SU-DHL-6 (cell line): ENCODE measurements around the gene UBE2R2.

Experiments used
- H2AFZ ChIP-seq: fragments of 200-600 bp; sonication (generic); 2 replicates; pipeline ENCODE4 v1.6.1; 2014; ENCODE audit warnings: low read depth, mild to moderate bottlenecking, moderate library complexity, mixed read lengths, antibody characterized with exemption, low read length; ENCODE audit not compliant: severe bottlenecking
- H3F3A ChIP-seq: fragments of 200-600 bp; shearing (Covaris generic); 2 replicates; pipeline ENCODE4 v1.6.0; 2016; ENCODE audit warnings: antibody characterized with exemption, mild to moderate bottlenecking; ENCODE audit not compliant: insufficient read depth
- H3K27ac ChIP-seq: fragments of 200-600 bp; sonication (generic); 2 replicates; pipeline ENCODE4 v1.5.1; 2016; ENCODE audit warnings: low read depth, mild to moderate bottlenecking, low read length, moderate library complexity, mixed read lengths
- H3K27me3 ChIP-seq: fragments of 200-600 bp; sonication (generic), shearing (Covaris generic); 2 replicates; pipeline ENCODE4 v1.6.0; 2014; ENCODE audit warnings: mild to moderate bottlenecking, low read length
- H3K36me3 ChIP-seq: fragments of 200-600 bp; sonication (generic); 2 replicates; pipeline ENCODE4 v1.6.1; 2014; ENCODE audit warnings: mild to moderate bottlenecking, low read length, mixed read lengths
- H3K4me2 ChIP-seq: fragments of 300-600, 200-600 bp; shearing (Covaris generic), sonication (generic); 2 replicates; pipeline ENCODE4 v1.6.0; 2014; ENCODE audit warnings: low read length, low read depth, mild to moderate bottlenecking; ENCODE audit not compliant: poor library complexity, severe bottlenecking
- H3K4me3 ChIP-seq: fragments of 200-600 bp; sonication (generic); 2 replicates; pipeline ENCODE4 v1.5.1; 2014; ENCODE audit warnings: antibody characterized with exemption, low read length, mild to moderate bottlenecking, mixed read lengths; ENCODE audit not compliant: insufficient read depth, poor library complexity, severe bottlenecking
- H3K79me2 ChIP-seq: fragments of 200-600 bp; sonication (generic); 2 replicates; pipeline ENCODE4 v1.6.1; 2014; ENCODE audit warnings: mild to moderate bottlenecking, low read length, moderate library complexity; ENCODE audit not compliant: insufficient read depth
- H3K9ac ChIP-seq: fragments of 200-600 bp; sonication (generic); 2 replicates; pipeline ENCODE4 v1.7.0; 2014; ENCODE audit warnings: mild to moderate bottlenecking, low read length
- H3K9me2 ChIP-seq: fragments of 200-600 bp; sonication (generic); replicated peaks from 2 replicates; pipeline ENCODE4 v1.6.1; 2014; ENCODE audit warnings: low read length; ENCODE audit not compliant: insufficient read depth
- H3K9me3 ChIP-seq: fragments of 200-600 bp; sonication (generic); 2 replicates; pipeline ENCODE4 v1.6.1; 2014; ENCODE audit warnings: low read length, mixed read lengths; ENCODE audit not compliant: insufficient read depth
- H4K20me1 ChIP-seq: fragments of 200-600 bp; sonication (generic); 2 replicates; pipeline ENCODE4 v1.6.1; 2014; ENCODE audit warnings: low read depth, mild to moderate bottlenecking, antibody characterized with exemption, low read length, moderate library complexity, mixed read lengths
- EZH2phosphoT487 ChIP-seq: fragments of 200-600 bp; sonication (generic), shearing (Covaris generic); conservative IDR thresholded peaks from 2 replicates; pipeline ENCODE4 v1.6.1; 2018; ENCODE audit warnings: mild to moderate bottlenecking, antibody characterized with exemption, low read length, moderate library complexity, mixed read lengths
- TF ChIP-seq, protein P1 (sequence below): fragments of 200-600 bp; sonication (generic); IDR thresholded peaks from one replicate; pipeline ENCODE4 v1.5.1; 2017; ENCODE audit warnings: antibody characterized with exemption, mild to moderate bottlenecking, low read length, moderate library complexity; ENCODE audit not compliant: insufficient read depth, poor library complexity, severe bottlenecking

The UBE2R2 gene

GRCh38 chr9:33877727-33878489 lies 60.9 kb downstream of the UBE2R2 start:
- Histone ChIP-seq H3K27me3 (no peaks in the 10 kb centered on the region), H3K4me3 (no peak overlapping the region), H3K9me2 (no peaks in the 10 kb centered on the region), H4K20me1 (no peaks in the 10 kb centered on the region), H3K4me2 (peak overlapping the region; percentile 44), H3K36me3 (no peaks in the 10 kb centered on the region), H3K27ac (peak overlapping the region; percentile 98), H2AFZ (no peak overlapping the region), H3F3A (peaks cover 76% of the 10 kb centered on the region), H3K9ac (peak overlapping the region; percentile 38), H3K79me2 (peaks cover 100% of the 10 kb centered on the region), H3K9me3 (no peaks in the 10 kb centered on the region)
- no peak for TF ChIP-seq EZH2phosphoT487
- TF ChIP-seq, protein P1, sequence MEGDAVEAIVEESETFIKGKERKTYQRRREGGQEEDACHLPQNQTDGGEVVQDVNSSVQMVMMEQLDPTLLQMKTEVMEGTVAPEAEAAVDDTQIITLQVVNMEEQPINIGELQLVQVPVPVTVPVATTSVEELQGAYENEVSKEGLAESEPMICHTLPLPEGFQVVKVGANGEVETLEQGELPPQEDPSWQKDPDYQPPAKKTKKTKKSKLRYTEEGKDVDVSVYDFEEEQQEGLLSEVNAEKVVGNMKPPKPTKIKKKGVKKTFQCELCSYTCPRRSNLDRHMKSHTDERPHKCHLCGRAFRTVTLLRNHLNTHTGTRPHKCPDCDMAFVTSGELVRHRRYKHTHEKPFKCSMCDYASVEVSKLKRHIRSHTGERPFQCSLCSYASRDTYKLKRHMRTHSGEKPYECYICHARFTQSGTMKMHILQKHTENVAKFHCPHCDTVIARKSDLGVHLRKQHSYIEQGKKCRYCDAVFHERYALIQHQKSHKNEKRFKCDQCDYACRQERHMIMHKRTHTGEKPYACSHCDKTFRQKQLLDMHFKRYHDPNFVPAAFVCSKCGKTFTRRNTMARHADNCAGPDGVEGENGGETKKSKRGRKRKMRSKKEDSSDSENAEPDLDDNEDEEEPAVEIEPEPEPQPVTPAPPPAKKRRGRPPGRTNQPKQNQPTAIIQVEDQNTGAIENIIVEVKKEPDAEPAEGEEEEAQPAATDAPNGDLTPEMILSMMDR = no peak

- H3K9ac ChIP-seq = peak overlapping the region; percentile 38
- H4K20me1 ChIP-seq = no peaks in the 10 kb centered on the region
- H3K36me3 ChIP-seq = no peaks in the 10 kb centered on the region
- H3F3A ChIP-seq = peaks cover 73% of the 10 kb centered on the region
- no peak overlapping the region for H3K4me3 ChIP-seq
- H2AFZ ChIP-seq = no peak overlapping the region
- H3K79me2 ChIP-seq = peaks cover 100% of the 10 kb centered on the region
- H3K4me2 ChIP-seq = peak overlapping the region; percentile 44
- no peaks in the 10 kb centered on the region for H3K27me3 ChIP-seq
- no peaks in the 10 kb centered on the region for H3K9me3 ChIP-seq
- H3K9me2 ChIP-seq = no peaks in the 10 kb centered on the region
- TF ChIP-seq EZH2phosphoT487 = no peak
- TF ChIP-seq, protein P1 = no peak
- peak overlapping the region; percentile 98 for H3K27ac ChIP-seq
Observed at GRCh38 chr9:33878691-33879366, 61.9 kb downstream of the UBE2R2 start.

DNA sequence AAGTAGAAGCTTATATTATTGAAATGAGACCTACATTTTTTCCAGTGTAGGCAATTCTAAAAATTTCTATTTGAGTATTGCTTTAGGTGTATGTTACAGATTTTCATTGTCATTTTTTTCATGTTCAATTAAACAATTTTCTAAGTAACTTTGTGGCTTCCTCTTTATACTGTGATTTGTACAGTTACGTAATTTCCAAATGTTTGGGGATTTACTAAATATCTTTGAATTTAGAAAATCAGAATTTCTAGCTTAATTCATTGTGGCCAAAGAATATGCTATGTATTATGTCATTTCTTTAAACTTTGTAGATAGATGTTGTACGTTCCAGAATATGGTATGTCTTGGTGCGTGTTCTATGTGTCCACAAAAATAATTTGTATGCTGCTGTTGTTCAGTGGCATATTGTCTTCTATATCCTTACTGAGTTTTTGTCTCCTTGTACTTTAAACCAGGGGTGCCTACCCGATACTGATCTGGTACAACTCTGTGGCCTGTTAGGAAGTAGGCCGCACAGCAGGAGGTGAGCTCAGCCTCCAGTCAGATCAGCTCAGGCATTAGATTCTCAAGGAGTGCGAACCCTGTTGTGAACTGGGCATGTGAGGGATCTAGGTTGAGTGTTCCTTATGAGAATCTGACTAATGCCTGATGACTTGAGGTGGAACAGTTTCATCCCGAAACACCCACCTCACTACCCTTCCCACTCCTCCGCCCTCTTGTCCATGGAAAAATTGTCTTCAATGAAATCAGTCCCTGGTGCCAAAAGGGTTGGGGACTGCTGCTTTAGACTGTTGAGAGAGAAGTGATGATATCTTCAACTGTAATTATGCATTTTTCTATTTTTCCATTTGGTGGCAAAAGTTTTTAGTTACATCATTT lies 63.5 kb downstream of the UBE2R2 start:
- peaks cover 73% of the 10 kb centered on the region for H3F3A ChIP-seq
- no peak overlapping the region for H3K4me3 ChIP-seq
- no peaks in the 10 kb centered on the region for H3K9me2 ChIP-seq
- no peaks in the 10 kb centered on the region for H3K36me3 ChIP-seq
- H3K27me3 ChIP-seq = no peaks in the 10 kb centered on the region
- peak overlapping the region; percentile 98 for H3K27ac ChIP-seq
- no peak for TF ChIP-seq EZH2phosphoT487
- TF ChIP-seq, protein P1 = no peak
- H3K9ac ChIP-seq = peak overlapping the region; percentile 38; the same call in 1 of the 2 replicates
- H3K9me3 ChIP-seq = no peaks in the 10 kb centered on the region
- H2AFZ ChIP-seq = no peak overlapping the region
- H3K79me2 ChIP-seq = peaks cover 100% of the 10 kb centered on the region
- peak overlapping the region; percentile 3 for H3K4me2 ChIP-seq
- no peaks in the 10 kb centered on the region for H4K20me1 ChIP-seq
